Measurements from ENCODE around the gene UBXN4. TPM values are rescaled to one million over a fixed set of nuclear protein-coding genes. Genes with fewer than 3 reads are reported as not detected.

Gene UBXN4
- total RNA-seq, 4 donors from 2014 or later, result 60.1 to 86.7 (median 75.1) TPM

DNA sequence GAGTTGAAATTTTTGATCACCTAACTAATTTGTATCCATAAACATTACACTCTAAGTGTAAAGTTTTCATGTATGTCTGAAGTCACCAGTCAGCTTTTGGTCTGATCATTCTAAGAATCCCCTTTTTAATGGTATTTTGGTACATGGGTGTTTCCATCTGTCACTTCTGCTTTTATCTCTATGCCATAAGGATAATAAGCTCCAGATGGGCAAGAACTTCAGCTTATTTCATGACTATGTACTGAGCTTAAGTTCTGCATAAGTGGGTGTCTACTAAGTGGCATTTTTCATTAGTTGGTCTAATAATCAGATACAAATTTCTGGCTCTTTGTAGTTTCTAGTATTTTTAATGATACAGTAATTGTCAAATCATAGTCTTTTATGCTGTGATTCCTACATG is 20.4 kb downstream of the UBXN4 start:
- ATAC-seq (ENCODE audit: low FRiP score), result no peak

DNA sequence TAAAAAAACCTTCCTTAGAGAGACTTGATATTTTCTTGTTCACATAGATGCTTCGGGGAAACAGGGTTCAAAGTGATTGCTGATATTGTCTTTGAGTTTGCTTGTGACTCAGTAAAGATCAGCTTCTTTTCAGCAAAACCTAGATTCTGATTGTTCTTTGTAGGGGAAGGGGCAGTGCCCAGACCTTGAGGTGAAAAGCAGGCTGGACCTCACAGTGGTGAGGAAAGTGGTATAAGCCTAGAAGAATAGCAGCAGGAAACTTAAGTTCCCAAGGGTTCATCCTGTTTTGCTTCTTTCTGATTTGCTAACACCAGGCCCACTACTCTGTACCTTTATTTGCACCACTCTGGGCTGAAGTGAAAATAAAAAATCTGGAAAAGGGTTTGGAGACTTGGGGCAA is 20.9 kb downstream of the UBXN4 start:
- TF ChIP-seq, protein P1, sequence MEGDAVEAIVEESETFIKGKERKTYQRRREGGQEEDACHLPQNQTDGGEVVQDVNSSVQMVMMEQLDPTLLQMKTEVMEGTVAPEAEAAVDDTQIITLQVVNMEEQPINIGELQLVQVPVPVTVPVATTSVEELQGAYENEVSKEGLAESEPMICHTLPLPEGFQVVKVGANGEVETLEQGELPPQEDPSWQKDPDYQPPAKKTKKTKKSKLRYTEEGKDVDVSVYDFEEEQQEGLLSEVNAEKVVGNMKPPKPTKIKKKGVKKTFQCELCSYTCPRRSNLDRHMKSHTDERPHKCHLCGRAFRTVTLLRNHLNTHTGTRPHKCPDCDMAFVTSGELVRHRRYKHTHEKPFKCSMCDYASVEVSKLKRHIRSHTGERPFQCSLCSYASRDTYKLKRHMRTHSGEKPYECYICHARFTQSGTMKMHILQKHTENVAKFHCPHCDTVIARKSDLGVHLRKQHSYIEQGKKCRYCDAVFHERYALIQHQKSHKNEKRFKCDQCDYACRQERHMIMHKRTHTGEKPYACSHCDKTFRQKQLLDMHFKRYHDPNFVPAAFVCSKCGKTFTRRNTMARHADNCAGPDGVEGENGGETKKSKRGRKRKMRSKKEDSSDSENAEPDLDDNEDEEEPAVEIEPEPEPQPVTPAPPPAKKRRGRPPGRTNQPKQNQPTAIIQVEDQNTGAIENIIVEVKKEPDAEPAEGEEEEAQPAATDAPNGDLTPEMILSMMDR (IDR thresholded peaks at IDR 0.05), result no peak
- DNase-seq (ENCODE audit: low spot score), result no peak
- no peak for ATAC-seq (ENCODE audit: low FRiP score)

More for the DNA sequence above, 20.4 kb downstream of the UBXN4 start:
- TF ChIP-seq, protein P1 (IDR thresholded peaks at IDR 0.05), result no peak
- DNase-seq (ENCODE audit: low spot score), result no peak

DNA sequence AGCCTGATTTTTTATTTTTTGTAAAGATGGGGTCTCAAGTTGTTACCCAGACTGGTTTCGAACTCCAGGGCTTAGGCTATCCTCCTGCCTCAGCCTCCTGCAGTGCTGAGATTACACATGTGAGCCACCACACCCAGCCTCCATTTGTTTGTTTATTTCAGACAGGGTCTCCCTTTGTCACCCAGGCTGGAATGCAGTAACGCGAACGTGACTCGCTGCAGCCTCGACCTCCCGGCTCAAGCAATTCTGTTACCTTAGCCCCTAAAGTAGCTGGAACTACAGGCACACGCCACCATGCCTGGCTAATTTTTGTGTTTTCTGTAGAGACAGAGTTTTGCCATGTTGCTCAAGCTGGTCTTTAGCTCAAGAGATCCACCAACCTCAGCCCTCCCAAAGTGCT is 27.2 kb downstream of the UBXN4 start:
- ATAC-seq (ENCODE audit: low FRiP score) (no peak), DNase-seq (ENCODE audit: low spot score) (no peak)
- TF ChIP-seq, protein P1 (IDR thresholded peaks at IDR 0.05), result no peak

DNA sequence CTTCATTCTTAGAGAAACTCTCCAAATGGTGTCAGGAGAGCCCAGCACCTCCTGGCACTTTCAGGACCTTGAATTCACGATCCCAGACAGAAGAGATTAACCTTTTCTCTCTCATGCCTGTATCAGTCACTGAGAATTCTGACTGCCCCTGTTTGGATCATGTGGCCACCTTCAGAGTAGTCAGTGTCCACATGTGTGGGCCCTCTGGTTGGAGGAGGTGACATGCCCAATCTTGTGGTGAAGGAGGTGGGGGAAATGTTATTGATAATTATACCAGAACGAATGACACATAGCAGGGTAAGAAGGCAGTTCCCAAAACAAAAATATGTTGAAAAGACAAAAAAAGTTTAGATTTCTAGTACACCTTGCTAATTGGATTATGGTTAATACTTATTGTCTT is 31.7 kb downstream of the UBXN4 start:
- ATAC-seq (ENCODE audit: low FRiP score), result no peak
- TF ChIP-seq, protein P1 (IDR thresholded peaks at IDR 0.05), result no peak
- no peak for DNase-seq (ENCODE audit: low spot score)

DNA sequence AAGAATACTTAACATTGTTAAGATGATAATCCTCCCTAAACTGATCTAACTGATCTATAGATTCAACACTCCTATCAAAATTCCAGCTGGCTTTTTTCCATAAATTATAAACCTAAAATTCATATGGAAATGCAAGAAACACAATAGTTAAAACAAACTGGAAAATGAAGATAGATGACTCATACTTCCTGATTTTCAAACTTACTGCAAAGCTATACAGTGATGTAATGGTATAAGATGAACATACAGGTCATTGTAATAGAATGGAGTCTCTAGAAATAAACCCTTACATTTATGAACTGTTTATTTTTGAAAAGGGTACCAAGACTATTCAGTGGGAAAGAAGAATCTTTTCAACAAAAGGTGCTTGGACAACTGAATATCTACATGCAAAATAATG is 32.3 kb downstream of the UBXN4 start:
- no peak for DNase-seq (ENCODE audit: low spot score)
- TF ChIP-seq, protein P1 (IDR thresholded peaks at IDR 0.05), result no peak
- ATAC-seq (ENCODE audit: low FRiP score), result no peak

DNA sequence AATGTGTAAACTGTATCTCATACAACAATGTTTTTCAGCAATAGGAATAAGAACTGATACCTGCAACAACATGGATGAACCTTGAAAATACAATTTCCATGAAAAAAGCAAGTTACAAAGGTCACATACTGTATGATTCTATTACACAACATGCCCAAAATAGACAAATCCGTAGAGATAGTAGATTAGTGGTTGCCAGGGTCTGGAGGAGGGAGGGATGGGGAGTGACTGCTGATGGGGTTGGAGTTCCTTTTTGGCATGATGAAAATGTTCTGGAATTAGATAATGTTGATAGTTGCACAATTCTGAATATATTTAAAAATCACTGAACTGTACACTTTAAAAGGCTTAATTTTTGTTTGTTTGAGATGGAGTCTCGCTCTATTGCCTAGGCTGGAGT is 33.8 kb downstream of the UBXN4 start:
- ATAC-seq (ENCODE audit: low FRiP score), result peak; percentile 84

DNA sequence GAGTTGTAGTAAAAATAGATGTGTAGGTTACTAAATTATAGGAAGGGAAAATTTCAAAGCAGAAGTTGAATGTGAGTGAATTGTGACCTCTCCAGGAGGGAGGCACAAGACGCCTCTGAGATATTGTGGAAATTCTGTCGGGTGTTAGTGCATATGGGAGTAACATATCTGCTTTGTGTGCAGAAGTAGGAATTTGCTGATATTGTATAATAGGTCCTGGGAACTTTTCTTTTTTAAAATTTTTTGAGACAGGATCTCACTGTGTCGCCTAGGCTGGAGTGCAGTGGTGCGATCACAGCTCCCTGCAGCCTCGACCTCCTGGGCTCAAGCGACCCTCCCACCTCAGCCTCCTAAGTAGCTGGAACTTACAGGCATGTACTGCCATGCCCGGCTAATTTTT is 34.7 kb downstream of the UBXN4 start:
- TF ChIP-seq, protein P1 (IDR thresholded peaks at IDR 0.05), result no peak
- DNase-seq (ENCODE audit: low spot score) (no peak), ATAC-seq (ENCODE audit: low FRiP score) (no peak)

More for the DNA sequence above, 33.8 kb downstream of the UBXN4 start:
- no peak for DNase-seq (ENCODE audit: low spot score)
- TF ChIP-seq, protein P1 (IDR thresholded peaks at IDR 0.05), result no peak

Measured in omental fat pad (tissue), 4 donors.